HFFc6 (cell line): ENCODE results near the gene DRAXIN. TPM values are rescaled to one million over a fixed set of nuclear protein-coding genes. Genes with fewer than 3 reads are reported as not detected.

Source experiments
- DNase-seq: peaks from one replicate; pipeline ENCODE4 v3.0.0-alpha.2; 2018
- H3K27ac Mint-ChIP-seq: 2 replicates; pipeline ENCODE4 v1.8.0; 2020; ENCODE audit warnings: mild to moderate bottlenecking, mixed read lengths
- H3K27me3 Mint-ChIP-seq: 2 replicates; pipeline ENCODE4 v1.8.0; 2021; ENCODE audit warnings: mild to moderate bottlenecking, moderate library complexity, mixed read lengths; ENCODE audit not compliant: insufficient read depth
- H3K36me3 Mint-ChIP-seq: 2 replicates; pipeline ENCODE4 v1.8.0; 2021; ENCODE audit warnings: low read depth, mixed read lengths
- H3K4me1 Mint-ChIP-seq: 2 replicates; pipeline ENCODE4 v1.8.0; 2020; ENCODE audit warnings: low read depth, mixed read lengths
- H3K4me3 Mint-ChIP-seq: 2 replicates; pipeline ENCODE4 v1.8.0; 2020; ENCODE audit warnings: mild to moderate bottlenecking, moderate library complexity, mixed read lengths
- H3K9me3 Mint-ChIP-seq: 2 replicates; pipeline ENCODE4 v1.8.0; 2020; ENCODE audit warnings: mild to moderate bottlenecking, mixed read lengths
- total RNA-seq, 6 experiments: library from RNA; stranded (reverse); fragmentation: NEBNext Ultra II Directional; extraction: Animal tissue kit (Norgen Biotek cat#: 25700); gene quantifications; 2 replicates in 1 of 6; 3 replicates in 5 of 6; pipeline ENCODE4 v1.2.3, GENCODE V29; 2021
- TF ChIP-seq, protein P1 (sequence below): fragments of 200-600 bp; sonication (generic); IDR thresholded peaks from 2 replicates; pipeline ENCODE4 v1.5.0; 2021; ENCODE audit warnings: antibody characterized with exemption, mild to moderate bottlenecking

The DRAXIN gene
- total RNA-seq, 6 experiments from 2014 or later: not detected

DNA sequence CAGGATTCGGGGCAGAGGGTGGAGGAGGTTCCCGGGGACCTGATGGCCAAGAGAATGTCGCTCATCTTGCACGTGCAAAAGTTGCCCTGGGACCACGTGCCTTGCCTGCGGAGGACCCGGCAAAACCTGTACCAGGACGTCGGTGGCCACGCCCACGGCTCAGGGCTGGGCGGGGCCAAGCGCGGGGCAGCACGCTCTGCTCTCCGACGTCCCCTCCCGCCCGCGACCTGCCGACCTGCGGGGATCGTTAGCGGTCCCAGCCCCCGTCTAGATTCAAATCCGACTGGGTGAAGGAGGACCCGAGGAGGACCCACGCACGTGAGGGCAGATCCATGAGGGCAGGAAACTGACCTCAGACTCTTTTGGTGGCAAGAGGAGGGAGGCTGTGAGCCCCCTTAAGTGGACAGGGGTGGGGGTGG is 70.5 kb downstream of the DRAXIN start, which contains the start of gene C1orf167:
Gene C1orf167, plus strand, starts transcription at position 206 of the 419 bp plus-strand sequence. CDS start 2,208 bp downstream, outside the sequence.
- DNase-seq: no peak
- no peaks in the 10 kb centered on the region for H3K9me3 Mint-ChIP-seq
- H3K4me1 Mint-ChIP-seq: no peaks in the 10 kb centered on the region
- H3K27ac Mint-ChIP-seq: no peak within 1 kb of the TSS
- no peaks in the 10 kb centered on the region for H3K36me3 Mint-ChIP-seq
- H3K4me3 Mint-ChIP-seq: no peak within 1 kb of the TSS
- TF ChIP-seq, protein P1, sequence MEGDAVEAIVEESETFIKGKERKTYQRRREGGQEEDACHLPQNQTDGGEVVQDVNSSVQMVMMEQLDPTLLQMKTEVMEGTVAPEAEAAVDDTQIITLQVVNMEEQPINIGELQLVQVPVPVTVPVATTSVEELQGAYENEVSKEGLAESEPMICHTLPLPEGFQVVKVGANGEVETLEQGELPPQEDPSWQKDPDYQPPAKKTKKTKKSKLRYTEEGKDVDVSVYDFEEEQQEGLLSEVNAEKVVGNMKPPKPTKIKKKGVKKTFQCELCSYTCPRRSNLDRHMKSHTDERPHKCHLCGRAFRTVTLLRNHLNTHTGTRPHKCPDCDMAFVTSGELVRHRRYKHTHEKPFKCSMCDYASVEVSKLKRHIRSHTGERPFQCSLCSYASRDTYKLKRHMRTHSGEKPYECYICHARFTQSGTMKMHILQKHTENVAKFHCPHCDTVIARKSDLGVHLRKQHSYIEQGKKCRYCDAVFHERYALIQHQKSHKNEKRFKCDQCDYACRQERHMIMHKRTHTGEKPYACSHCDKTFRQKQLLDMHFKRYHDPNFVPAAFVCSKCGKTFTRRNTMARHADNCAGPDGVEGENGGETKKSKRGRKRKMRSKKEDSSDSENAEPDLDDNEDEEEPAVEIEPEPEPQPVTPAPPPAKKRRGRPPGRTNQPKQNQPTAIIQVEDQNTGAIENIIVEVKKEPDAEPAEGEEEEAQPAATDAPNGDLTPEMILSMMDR: no peak
- H3K27me3 Mint-ChIP-seq: peaks cover 35% of the 10 kb centered on the region

DNA sequence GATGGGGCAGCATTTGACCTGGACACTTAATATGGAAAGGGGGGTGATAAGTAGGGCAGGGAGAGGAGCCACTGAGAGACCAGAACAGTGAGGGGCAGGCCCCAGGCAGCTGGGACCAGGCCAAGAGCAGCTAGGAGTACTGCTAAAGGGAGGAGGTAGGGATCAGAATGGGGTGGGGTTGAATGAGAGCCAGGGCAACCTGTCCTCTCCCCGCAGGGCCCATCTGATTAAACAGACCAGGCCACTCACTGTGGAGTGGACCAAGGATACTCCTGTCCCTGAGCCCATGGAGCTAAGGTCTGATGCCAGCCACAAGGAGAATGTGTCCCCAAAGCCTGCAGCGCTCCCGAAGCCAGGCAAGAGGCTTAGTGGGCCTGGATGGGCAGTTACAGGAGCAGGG is 72.6 kb downstream of the DRAXIN start:
- Mint-ChIP-seq H3K27me3 (peaks cover 48% of the 10 kb centered on the region), H3K4me3 (no peak overlapping the region), H3K9me3 (no peaks in the 10 kb centered on the region), H3K4me1 (no peaks in the 10 kb centered on the region), H3K36me3 (no peaks in the 10 kb centered on the region), H3K27ac (no peak overlapping the region)
- DNase-seq: no peak
- TF ChIP-seq, protein P1: no peak

DNA sequence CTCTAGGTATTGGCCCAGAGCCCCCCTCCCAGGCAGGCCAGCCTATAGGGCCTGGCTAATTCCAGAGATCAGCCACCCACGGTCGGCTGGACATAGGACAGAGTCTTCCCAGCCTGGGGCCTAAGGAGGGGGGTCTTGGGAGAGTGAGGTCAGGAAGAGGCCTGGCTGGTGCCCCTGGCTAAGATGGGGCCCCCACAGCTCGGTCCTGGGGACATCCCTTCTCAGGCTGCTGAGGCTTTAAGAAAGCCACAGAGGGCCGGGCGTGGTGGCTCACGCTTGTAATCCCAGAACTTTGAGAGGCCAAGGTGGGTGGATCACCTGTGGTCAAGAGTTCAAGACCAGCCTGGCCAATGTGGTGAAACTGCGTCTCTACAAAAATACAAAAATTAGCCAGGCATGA is 73.0 kb downstream of the DRAXIN start:
- H3K9me3 Mint-ChIP-seq: no peaks in the 10 kb centered on the region
- H3K27me3 Mint-ChIP-seq: peaks cover 48% of the 10 kb centered on the region
- DNase-seq: no peak
- TF ChIP-seq, protein P1: no peak
- H3K4me3 Mint-ChIP-seq: no peak overlapping the region
- no peak overlapping the region for H3K27ac Mint-ChIP-seq
- H3K36me3 Mint-ChIP-seq: no peaks in the 10 kb centered on the region
- H3K4me1 Mint-ChIP-seq: no peaks in the 10 kb centered on the region

DNA sequence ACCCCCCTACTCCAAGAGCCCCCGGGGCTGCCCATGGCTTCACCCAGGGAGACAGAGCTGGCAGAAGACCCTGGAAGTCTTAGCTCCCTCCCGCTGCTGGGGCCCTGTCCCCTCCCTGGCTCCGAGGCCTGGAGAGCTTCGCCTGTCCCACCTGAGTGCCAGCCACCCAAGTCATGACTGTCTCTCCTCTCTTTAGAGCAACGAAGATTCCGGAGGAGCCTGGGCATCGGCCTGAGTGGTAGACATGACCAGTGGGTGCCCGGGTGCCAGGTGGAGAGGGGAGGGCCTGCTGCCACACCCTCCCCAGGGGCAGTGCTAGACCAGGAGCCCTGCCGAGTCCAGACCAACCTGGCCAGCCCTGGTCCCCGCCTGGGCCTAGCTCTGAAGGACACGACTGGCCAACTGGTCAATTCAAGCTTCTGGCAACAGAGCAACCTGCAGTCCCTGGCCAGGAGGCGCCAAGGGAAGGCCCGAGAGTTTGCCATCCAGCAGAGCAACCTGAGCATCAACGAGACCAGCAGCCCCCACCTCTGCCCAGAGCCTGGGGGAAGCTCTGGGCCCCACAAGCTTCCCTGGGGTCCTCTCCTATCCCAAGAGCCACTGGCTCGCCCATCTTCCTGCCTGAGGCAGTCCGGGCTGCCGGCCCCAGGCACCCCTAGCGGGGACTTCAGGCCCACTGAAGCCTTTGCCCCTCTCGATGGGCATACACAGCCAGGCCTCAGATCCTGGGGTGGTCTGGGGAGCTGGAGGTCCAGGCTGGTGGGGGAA is 74.3 kb downstream of the DRAXIN start:
- no peak overlapping the region for H3K4me3 Mint-ChIP-seq
- TF ChIP-seq, protein P1: no peak
- no peak for DNase-seq
- H3K36me3 Mint-ChIP-seq: no peaks in the 10 kb centered on the region
- H3K27me3 Mint-ChIP-seq: peaks cover 44% of the 10 kb centered on the region
- H3K9me3 Mint-ChIP-seq: no peaks in the 10 kb centered on the region
- no peaks in the 10 kb centered on the region for H3K4me1 Mint-ChIP-seq
- H3K27ac Mint-ChIP-seq: no peak overlapping the region

DNA sequence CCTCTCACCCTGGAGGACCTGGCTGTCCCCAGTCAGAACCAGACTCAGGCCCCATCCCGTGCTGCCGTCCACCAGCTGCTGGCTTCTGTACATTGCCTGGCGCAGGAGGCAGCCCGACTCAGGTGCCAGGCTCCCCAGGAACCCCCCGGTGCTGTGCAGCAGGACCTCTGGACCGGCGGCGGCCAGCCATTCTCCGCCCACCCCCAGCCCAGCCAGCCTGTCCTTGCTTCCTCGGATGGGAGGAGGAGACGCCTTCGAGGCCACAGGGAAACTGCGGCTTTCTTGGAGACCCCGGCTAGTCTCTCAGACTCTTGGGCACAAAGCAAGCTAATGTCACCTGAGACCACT is 74.9 kb downstream of the DRAXIN start:
- Mint-ChIP-seq H3K27me3 (peaks cover 40% of the 10 kb centered on the region), H3K9me3 (no peaks in the 10 kb centered on the region), H3K4me3 (no peak overlapping the region), H3K36me3 (no peaks in the 10 kb centered on the region), H3K4me1 (no peaks in the 10 kb centered on the region), H3K27ac (no peak overlapping the region)
- TF ChIP-seq, protein P1: no peak
- DNase-seq: no peak
